OCI-LY3 (cell line): ENCODE measurements around the gene CACNA1B.

ENCODE experiments used
- EZH2phosphoT487 ChIP-seq: fragments of 200-600 bp; shearing (Covaris generic); IDR thresholded peaks from 2 replicates; pipeline ENCODE4 v1.6.1; 2018; ENCODE audit warnings: antibody characterized with exemption, mixed run types, low read depth
- TF ChIP-seq, protein P1 (sequence below): fragments of 200-600, 300-600 bp; sonication (generic); IDR thresholded peaks from 2 replicates; pipeline ENCODE4 v1.5.1; 2014; ENCODE audit warnings: antibody characterized with exemption, low read length, low read depth

DNA sequence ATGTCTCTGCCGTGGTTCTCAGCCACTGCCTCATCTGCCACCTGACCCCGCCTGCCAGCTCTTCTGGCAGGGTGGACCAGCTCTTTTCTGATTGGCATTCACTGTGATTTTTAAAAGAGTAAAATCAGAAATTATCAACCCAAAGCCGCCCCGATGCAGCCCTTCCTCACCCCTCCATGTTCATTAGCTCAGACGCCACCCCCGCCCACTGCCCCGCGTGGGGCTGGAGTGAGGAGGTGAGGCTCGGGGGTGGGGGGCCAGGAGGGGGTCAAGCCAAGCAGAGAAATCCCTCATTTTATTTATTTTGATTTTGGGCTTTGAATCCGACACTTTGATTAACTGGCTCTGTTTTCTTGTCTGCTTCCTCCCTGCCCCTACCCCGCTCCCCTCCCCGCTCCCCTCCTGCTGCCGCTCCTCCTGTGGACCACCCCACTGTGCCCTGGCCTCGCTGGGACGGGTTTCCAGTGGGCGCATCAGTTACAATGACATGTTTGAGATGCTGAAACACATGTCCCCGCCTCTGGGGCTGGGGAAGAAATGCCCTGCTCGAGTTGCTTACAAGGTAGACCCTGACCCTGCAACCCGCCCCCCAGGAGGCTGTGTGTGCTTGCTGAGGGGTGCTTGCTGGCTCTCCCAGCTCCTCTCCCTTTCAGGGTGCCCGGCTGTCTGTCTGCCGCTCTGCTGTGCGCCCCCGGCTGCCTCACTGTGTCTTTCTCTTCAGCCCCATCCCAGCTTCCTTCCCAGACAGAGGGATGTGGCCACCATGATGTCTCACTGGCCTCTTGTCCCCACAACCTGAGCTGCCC, 224.9 kb downstream of the CACNA1B start:
- TF ChIP-seq, protein P1, sequence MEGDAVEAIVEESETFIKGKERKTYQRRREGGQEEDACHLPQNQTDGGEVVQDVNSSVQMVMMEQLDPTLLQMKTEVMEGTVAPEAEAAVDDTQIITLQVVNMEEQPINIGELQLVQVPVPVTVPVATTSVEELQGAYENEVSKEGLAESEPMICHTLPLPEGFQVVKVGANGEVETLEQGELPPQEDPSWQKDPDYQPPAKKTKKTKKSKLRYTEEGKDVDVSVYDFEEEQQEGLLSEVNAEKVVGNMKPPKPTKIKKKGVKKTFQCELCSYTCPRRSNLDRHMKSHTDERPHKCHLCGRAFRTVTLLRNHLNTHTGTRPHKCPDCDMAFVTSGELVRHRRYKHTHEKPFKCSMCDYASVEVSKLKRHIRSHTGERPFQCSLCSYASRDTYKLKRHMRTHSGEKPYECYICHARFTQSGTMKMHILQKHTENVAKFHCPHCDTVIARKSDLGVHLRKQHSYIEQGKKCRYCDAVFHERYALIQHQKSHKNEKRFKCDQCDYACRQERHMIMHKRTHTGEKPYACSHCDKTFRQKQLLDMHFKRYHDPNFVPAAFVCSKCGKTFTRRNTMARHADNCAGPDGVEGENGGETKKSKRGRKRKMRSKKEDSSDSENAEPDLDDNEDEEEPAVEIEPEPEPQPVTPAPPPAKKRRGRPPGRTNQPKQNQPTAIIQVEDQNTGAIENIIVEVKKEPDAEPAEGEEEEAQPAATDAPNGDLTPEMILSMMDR, result no peak
- TF ChIP-seq EZH2phosphoT487, result no peak
